HCT116 (cell line): ENCODE measurements around the gene TEN1. TPM values are rescaled to one million over a fixed set of nuclear protein-coding genes. Genes with fewer than 3 reads are reported as not detected.

Experiments used
- ATAC-seq: fragments of 200-7000 bp; cut with Tn5 transposase; 2 replicates; pipeline ENCODE4 v1.9.1; 2020; ENCODE audit warnings: mild to moderate bottlenecking, moderate library complexity
- BruUV-seq: library from RNA; stranded (reverse); fragments of 400-500 nt; replicated peaks from 2 replicates; lab custom pipeline; 2021; lab: Mats Ljungman, UMichigan
- CTCF ChIA-PET: fragments of 300-600 bp; sonication (Branson Sonifier 250); formaldehyde crosslinking; loops from one replicate; lab custom pipeline; 2021; ENCODE audit warnings: antibody characterized with exemption; lab: Charles Lee
- POLR2A ChIA-PET: fragments of 300-600, 350-600 bp; sonication (Branson Sonifier 250); formaldehyde crosslinking; loops from one replicate; lab custom pipeline; 2021; ENCODE audit warnings: antibody characterized with exemption; lab: Charles Lee
- RAD21 ChIA-PET, 2 experiments: fragments of 300-600 bp; sonication (Branson Sonifier 250); formaldehyde crosslinking; loops; one replicate each; lab custom pipeline; 2023; ENCODE audit warnings: low total read pairs in 2 of 2; ENCODE audit not compliant: uncharacterized antibody in 2 of 2, unreplicated experiment in 2 of 2, low non-redundant PET in 1 of 2; lab: Charles Lee
- DNase-seq: peaks from one replicate; pipeline ENCODE4 v3.0.0-alpha.2; 2010; ENCODE audit warnings: low read depth, low spot score
- H2AFZ ChIP-seq: fragments of 200-600 bp; shearing (Covaris generic), sonication (generic); 2 replicates; pipeline ENCODE4 v1.6.1; 2017; ENCODE audit warnings: low read depth, mixed run types, mixed read lengths, antibody characterized with exemption, low read length; ENCODE audit not compliant: poor library complexity, severe bottlenecking
- H3K27ac ChIP-seq: 2 replicates; pipeline ENCODE4 v1.5.1; 2012; ENCODE audit warnings: low read depth, low read length
- H3K27me3 ChIP-seq: fragments of 200-600 bp; sonication (generic); 2 replicates; pipeline ENCODE4 v1.6.1; 2016; ENCODE audit warnings: mixed run types, low read length, mixed read lengths; ENCODE audit not compliant: insufficient read depth
- H3K36me3 ChIP-seq, 2 experiments: fragments of 200-500 bp in 1 of 2; fragments of 200-600 bp in 1 of 2; sonication (Bioruptor generic) in 1 of 2; sonication (generic) in 1 of 2; 2 replicates each; pipeline versions ENCODE4 v1.5.1 to v1.6.1; 2014 to 2016; ENCODE audit warnings: low read length in 2 of 2, inconsistent platforms in 1 of 2, mixed read lengths in 1 of 2, mixed run types in 1 of 2; ENCODE audit not compliant: insufficient read depth in 2 of 2, control insufficient read depth in 1 of 2
- H3K4me1 ChIP-seq, 2 experiments: fragments of 200-600 bp in 1 of 2; sonication (generic) in 1 of 2; 2 replicates each; pipeline versions ENCODE4 v1.5.1 to v1.6.1; 2012 to 2017; ENCODE audit warnings: low read length in 2 of 2, inconsistent platforms in 1 of 2, mild to moderate bottlenecking in 1 of 2, mixed read lengths in 1 of 2, mixed run types in 1 of 2, moderate library complexity in 1 of 2; ENCODE audit not compliant: insufficient read depth in 2 of 2, control insufficient read depth in 1 of 2
- H3K4me2 ChIP-seq: fragments of 200-600 bp; sonication (generic); 2 replicates; pipeline ENCODE4 v1.6.1; 2017; ENCODE audit warnings: mixed run types, low read length, mixed read lengths
- H3K4me3 ChIP-seq, 2 experiments: fragments of 200-600 bp in 1 of 2; sonication (generic) in 1 of 2; replicated peaks in 1 of 2; 2 replicates each; pipeline ENCODE4 v1.5.1; 2011 to 2016; ENCODE audit warnings: low read length in 2 of 2, control low read depth in 1 of 2, low read depth in 1 of 2, mild to moderate bottlenecking in 1 of 2, mixed read lengths in 1 of 2, mixed run types in 1 of 2
- H3K79me2 ChIP-seq: fragments of 200-600 bp; sonication (generic); 2 replicates; pipeline ENCODE4 v1.6.1; 2017; ENCODE audit warnings: mild to moderate bottlenecking, mixed run types, low read length, moderate library complexity, mixed read lengths; ENCODE audit not compliant: insufficient read depth
- H3K9ac ChIP-seq: fragments of 200-600 bp; sonication (generic); 2 replicates; pipeline ENCODE4 v1.6.1; 2016; ENCODE audit warnings: low read length, mixed read lengths
- H3K9me2 ChIP-seq: fragments of 200-600 bp; sonication (generic), shearing (Covaris generic); 2 replicates; pipeline ENCODE4 v1.6.1; 2017; ENCODE audit warnings: mixed run types, mild to moderate bottlenecking, moderate library complexity; ENCODE audit not compliant: insufficient read depth
- H3K9me3 ChIP-seq, 2 experiments: fragments of 200-500 bp in 1 of 2; fragments of 200-600 bp in 1 of 2; sonication (Bioruptor generic) in 1 of 2; sonication (generic) in 1 of 2; 2 replicates each; pipeline ENCODE4 v1.6.1; 2014 to 2017; ENCODE audit warnings: low read length in 2 of 2, mixed read lengths in 2 of 2, inconsistent platforms in 1 of 2, low read depth in 1 of 2, mild to moderate bottlenecking in 1 of 2, mixed run types in 1 of 2, moderate library complexity in 1 of 2; ENCODE audit not compliant: control insufficient read depth in 1 of 2, insufficient read depth in 1 of 2
- H4K20me1 ChIP-seq: fragments of 200-600 bp; sonication (generic), shearing (Covaris generic); 2 replicates; pipeline ENCODE4 v1.6.1; 2017; ENCODE audit warnings: mixed run types, mild to moderate bottlenecking, moderate library complexity; ENCODE audit not compliant: insufficient read depth
- POLR2AphosphoS5 ChIP-seq: IDR thresholded peaks from 2 replicates; pipeline ENCODE4 v1.6.1; 2011; ENCODE audit warnings: mild to moderate bottlenecking, low read depth, low read length, moderate library complexity
- RAD21 ChIP-seq: IDR thresholded peaks from 2 replicates; pipeline ENCODE4 v1.6.1; 2012; ENCODE audit warnings: low read depth, mild to moderate bottlenecking
- SRF ChIP-seq: IDR thresholded peaks from 2 replicates; pipeline ENCODE4 v1.6.1; 2012; ENCODE audit warnings: low read depth
- intact Hi-C: fragments of 100-400 bp; cut with micrococcal nuclease; formaldehyde crosslinking; loops from 2 replicates; pipeline ENCODE4 v1.10.0; 2022
- total RNA-seq: library from RNA; stranded (reverse); gene quantifications from one replicate; pipeline ENCODE4 v1.2.1, GENCODE V29; 2021; ENCODE audit not compliant: unreplicated experiment

Gene TEN1
- total RNA-seq, 1 experiment from 2014 or later = 18.5 TPM

GRCh38 chr17:76034428-76035350 lies 55.6 kb downstream of the TEN1 start:
- H3K36me3 ChIP-seq = peaks cover 15 to 16% of the 10 kb centered on the region in 2 experiments
- no peak overlapping the region for H3K4me3 ChIP-seq
- no peak overlapping the region for H2AFZ ChIP-seq
- H3K79me2 ChIP-seq = no peaks in the 10 kb centered on the region
- no peaks in the 10 kb centered on the region for H3K27me3 ChIP-seq
- peaks cover 22 to 25% of the 10 kb centered on the region in 2 experiments for H3K4me1 ChIP-seq
- ATAC-seq (no peak), DNase-seq (no peak)
- H4K20me1 ChIP-seq = no peaks in the 10 kb centered on the region
- ChIA-PET RAD21 (no interaction called here), CTCF (no interaction called here), POLR2A (no interaction called here)
- no peak overlapping the region for H3K4me2 ChIP-seq
- no peaks in the 10 kb centered on the region for H3K9me2 ChIP-seq
- no peaks in the 10 kb centered on the region for H3K9me3 ChIP-seq
- no peak overlapping the region for H3K9ac ChIP-seq
- BruUV-seq = no TSS peak
- TF ChIP-seq RAD21 (no peak), POLR2AphosphoS5 (no peak)
- intact Hi-C loops = no loop called here
- no peak overlapping the region for H3K27ac ChIP-seq

GRCh38 chr17:76036497-76037261 lies 57.6 kb downstream of the TEN1 start:
- H3K27ac ChIP-seq = no peak overlapping the region
- H3K4me3 ChIP-seq = no peak overlapping the region
- H3K4me1 ChIP-seq = peaks cover 5 to 9% of the 10 kb centered on the region in 2 experiments; a peak in 2 of 4 replicates
- no peaks in the 10 kb centered on the region for H4K20me1 ChIP-seq
- no peaks in the 10 kb centered on the region for H3K79me2 ChIP-seq
- no peak for TF ChIP-seq SRF
- peaks cover 34 to 35% of the 10 kb centered on the region in 2 experiments for H3K36me3 ChIP-seq
- H3K4me2 ChIP-seq = no peak overlapping the region
- no peak overlapping the region for H3K9ac ChIP-seq
- ATAC-seq (no peak), DNase-seq (no peak)
- H3K9me3 ChIP-seq = no peaks in the 10 kb centered on the region
- no TSS peak for BruUV-seq
- ChIA-PET POLR2A (no interaction called here), RAD21 (no interaction called here), CTCF (no interaction called here)
- intact Hi-C loops = no loop called here
- H3K27me3 ChIP-seq = no peaks in the 10 kb centered on the region
- no peaks in the 10 kb centered on the region for H3K9me2 ChIP-seq
- no peak overlapping the region for H2AFZ ChIP-seq
